A549 (cell line): ENCODE measurements around the gene ADGRG6. TPM values are rescaled to one million over a fixed set of nuclear protein-coding genes. Genes with fewer than 3 reads are reported as not detected.

ENCODE experiments used
- ATAC-seq, 2 experiments: fragments of 200-7000 bp in 1 of 2; fragments of >200 bp in 1 of 2; cut with Nextera tagmentation in 1 of 2; cut with Tn5 transposase in 1 of 2; 3 replicates each; pipeline versions ENCODE4 v1.8.0 to v1.9.1; 2018 to 2020; ENCODE audit warnings: mild to moderate bottlenecking in 1 of 2, moderate library complexity in 1 of 2
- CTCF ChIA-PET: fragments of 300-600 bp; sonication (Branson Sonifier 250); formaldehyde crosslinking; extraction: SDS; loops from one replicate; lab custom pipeline; 2021; ENCODE audit warnings: antibody characterized with exemption, inconsistent platforms; lab: Yijun Ruan, JAX
- POLR2A ChIA-PET: fragments of 350-600 bp; formaldehyde crosslinking; extraction: SDS; loops from one replicate; lab custom pipeline; 2021; ENCODE audit warnings: antibody characterized with exemption, inconsistent platforms; lab: Yijun Ruan, JAX
- DNase-seq, 2 experiments: peaks; one replicate each; pipeline versions ENCODE4 v3.0.0 to v3.0.0-alpha.2; 2011 to 2016; ENCODE audit warnings: low read depth in 1 of 2, low spot score in 1 of 2
- FAIRE-seq: peaks from 2 replicates; lab custom pipeline; 2011; peaks lifted over from hg19 to GRCh38; lab: Jason Lieb, UNC
- H3K27ac ChIP-seq, 2 experiments: fragments of >200 bp; sonication (Bioruptor Twin); formaldehyde crosslinking; 3 replicates each; pipeline ENCODE4 v1.5.1; 2016 to 2017
- H3K4me1 ChIP-seq: fragments of >200 bp; sonication (Bioruptor Twin); formaldehyde crosslinking; 3 replicates; pipeline ENCODE4 v1.6.1; 2016
- H3K4me2 ChIP-seq: fragments of >200 bp; sonication (Bioruptor Twin); formaldehyde crosslinking; 3 replicates; pipeline ENCODE4 v1.6.1; 2016
- H3K4me3 ChIP-seq: fragments of >200 bp; sonication (Bioruptor Twin); formaldehyde crosslinking; 3 replicates; pipeline ENCODE4 v1.5.1; 2016
- H3K9me3 ChIP-seq: fragments of >200 bp; sonication (Bioruptor Twin); formaldehyde crosslinking; 3 replicates; pipeline ENCODE4 v1.6.1; 2016
- ATOH8 ChIP-seq: fragments of 250-450 bp; sonication (Bioruptor Pico); IDR thresholded peaks from 2 replicates; pipeline ENCODE4 v1.5.0; 2020; ENCODE audit warnings: low read depth, mild to moderate bottlenecking, moderate library complexity
- BCL3 ChIP-seq: fragments of >200 bp; sonication (Bioruptor Twin); formaldehyde crosslinking; IDR thresholded peaks from 3 replicates; pipeline ENCODE4 v1.6.1; 2016
- CEBPB ChIP-seq, 2 experiments: fragments of >200 bp in 1 of 2; sonication (Bioruptor Twin) in 1 of 2; formaldehyde crosslinking in 1 of 2; IDR thresholded peaks; 2 replicates each; pipeline ENCODE4 v1.6.1; 2012 to 2016
- CTCF ChIP-seq: fragments of >200 bp; sonication (Bioruptor Twin); formaldehyde crosslinking; IDR thresholded peaks from 3 replicates; pipeline ENCODE4 v1.5.1; 2016
- EHF ChIP-seq: fragments of 250-450 bp; sonication (Bioruptor Pico); IDR thresholded peaks from 2 replicates; pipeline ENCODE4 v1.5.0; 2020; ENCODE audit warnings: mild to moderate bottlenecking
- EHMT2 ChIP-seq: fragments of 200-600 bp; sonication (generic); IDR thresholded peaks from 2 replicates; pipeline ENCODE4 v1.6.1; 2016; ENCODE audit warnings: antibody characterized with exemption, low read depth, mild to moderate bottlenecking, moderate library complexity
- EP300 ChIP-seq, 2 experiments: fragments of >200 bp; sonication (Bioruptor Twin); formaldehyde crosslinking; IDR thresholded peaks; 2 replicates in 1 of 2; 3 replicates in 1 of 2; pipeline ENCODE4 v1.6.1; 2016 to 2017
- FOSL2 ChIP-seq, 2 experiments: fragments of 450-650 bp in 1 of 2; fragments of >200 bp in 1 of 2; sonication (Bioruptor Twin) in 1 of 2; formaldehyde crosslinking; IDR thresholded peaks; 2 replicates each; pipeline versions ENCODE4 v1.5.0 to v1.6.1; 2016 to 2020; ENCODE audit warnings: mild to moderate bottlenecking in 1 of 2, moderate library complexity in 1 of 2
- FOXS1 ChIP-seq: fragments of 250-450 bp; sonication (Bioruptor Pico); IDR thresholded peaks from 2 replicates; pipeline ENCODE4 v1.5.0; 2020; ENCODE audit warnings: mild to moderate bottlenecking, moderate library complexity
- GATA3 ChIP-seq: IDR thresholded peaks from 2 replicates; pipeline ENCODE4 v1.6.1; 2012; ENCODE audit warnings: borderline replicate concordance
- HDAC2 ChIP-seq: fragments of 200-600 bp; sonication (generic); IDR thresholded peaks from 2 replicates; pipeline ENCODE4 v1.6.1; 2016
- HEYL ChIP-seq: fragments of 250-450 bp; sonication (Bioruptor Pico); IDR thresholded peaks from 2 replicates; pipeline ENCODE4 v1.8.0; 2021; ENCODE audit warnings: mild to moderate bottlenecking, moderate library complexity
- HOXA7 ChIP-seq: fragments of 250-450 bp; sonication (Bioruptor Pico); IDR thresholded peaks from 2 replicates; pipeline ENCODE4 v1.5.0; 2020; ENCODE audit warnings: mild to moderate bottlenecking, moderate library complexity
- HOXB13 ChIP-seq: fragments of 250-450 bp; sonication (Bioruptor Pico); IDR thresholded peaks from 2 replicates; pipeline ENCODE4 v1.5.0; 2020; ENCODE audit warnings: low read depth, mild to moderate bottlenecking, moderate library complexity
- HOXB5 ChIP-seq: fragments of 250-450 bp; sonication (Bioruptor Pico); IDR thresholded peaks from 2 replicates; pipeline ENCODE4 v1.5.0; 2020; ENCODE audit warnings: mild to moderate bottlenecking, moderate library complexity
- JUN ChIP-seq, 2 experiments: fragments of >200 bp; sonication (Bioruptor Twin); formaldehyde crosslinking; IDR thresholded peaks; 2 replicates in 1 of 2; 3 replicates in 1 of 2; pipeline ENCODE4 v1.6.1; 2016 to 2017
- JUNB ChIP-seq: fragments of >200 bp; sonication (Bioruptor Twin); formaldehyde crosslinking; IDR thresholded peaks from 2 replicates; pipeline ENCODE4 v1.6.1; 2016
- MAFK ChIP-seq: fragments of 450-650 bp; IDR thresholded peaks from 2 replicates; pipeline ENCODE4 v1.6.1; 2014; ENCODE audit not compliant: partially characterized antibody
- NFE2L2 ChIP-seq: fragments of 150-350 bp; conservative IDR thresholded peaks from 2 replicates; pipeline ENCODE4 v1.6.1; 2014; ENCODE audit warnings: low read length
- PBX3 ChIP-seq: IDR thresholded peaks from 2 replicates; pipeline ENCODE4 v1.6.1; 2012
- RARB ChIP-seq: fragments of 250-450 bp; sonication (Bioruptor Pico); IDR thresholded peaks from 2 replicates; pipeline ENCODE4 v1.8.0; 2021; ENCODE audit warnings: mild to moderate bottlenecking, moderate library complexity
- RCOR1 ChIP-seq: fragments of 150-350 bp; IDR thresholded peaks from 2 replicates; pipeline ENCODE4 v1.6.1; 2014; ENCODE audit warnings: antibody characterized with exemption, low read length, low read depth
- TFCP2L1 ChIP-seq: fragments of 250-450 bp; sonication (Bioruptor Pico); IDR thresholded peaks from 2 replicates; pipeline ENCODE4 v1.5.0; 2021; ENCODE audit warnings: mild to moderate bottlenecking
- ZFP36 ChIP-seq: fragments of 450-650 bp; IDR thresholded peaks from 2 replicates; pipeline ENCODE4 v1.6.1; 2014; ENCODE audit warnings: borderline replicate concordance; ENCODE audit not compliant: partially characterized antibody
- WGBS: methylation state at CpG from one replicate; pipeline ENCODE4 v1.1.6; 2017; ENCODE audit errors: missing lambda C conversion rate; 5-methylcytosine and 5-hydroxymethylcytosine counted together
- polyA plus RNA-seq, 4 experiments: library from polyadenylated mRNA; depleted of rRNA in 3 of 4; stranded (reverse); fragments of >200 nt; fragmentation: RNase III in 1 of 4; extraction: RNeasy Plus Mini Kit Qiagen cat#74134 plus additional on column Dnase treatment in 1 of 4; gene quantifications; 2 replicates in 3 of 4; 3 replicates in 1 of 4; pipeline ENCODE4 v1.2.3, GENCODE V29; 2011 to 2017
- TF ChIP-seq, protein P1 (sequence below): fragments of 150-350 bp; IDR thresholded peaks from 2 replicates; pipeline ENCODE4 v1.6.1; 2014; ENCODE audit warnings: low read depth, mild to moderate bottlenecking, low read length
- TF ChIP-seq, protein P2 (sequence below): IDR thresholded peaks from 2 replicates; pipeline ENCODE4 v1.6.1; 2012; ENCODE audit warnings: low read depth, borderline replicate concordance

Gene ADGRG6
- polyA plus RNA-seq, 2 of the 4 experiments (the other 2 are of a cell fraction) = 55.4 to 181 TPM

DNA sequence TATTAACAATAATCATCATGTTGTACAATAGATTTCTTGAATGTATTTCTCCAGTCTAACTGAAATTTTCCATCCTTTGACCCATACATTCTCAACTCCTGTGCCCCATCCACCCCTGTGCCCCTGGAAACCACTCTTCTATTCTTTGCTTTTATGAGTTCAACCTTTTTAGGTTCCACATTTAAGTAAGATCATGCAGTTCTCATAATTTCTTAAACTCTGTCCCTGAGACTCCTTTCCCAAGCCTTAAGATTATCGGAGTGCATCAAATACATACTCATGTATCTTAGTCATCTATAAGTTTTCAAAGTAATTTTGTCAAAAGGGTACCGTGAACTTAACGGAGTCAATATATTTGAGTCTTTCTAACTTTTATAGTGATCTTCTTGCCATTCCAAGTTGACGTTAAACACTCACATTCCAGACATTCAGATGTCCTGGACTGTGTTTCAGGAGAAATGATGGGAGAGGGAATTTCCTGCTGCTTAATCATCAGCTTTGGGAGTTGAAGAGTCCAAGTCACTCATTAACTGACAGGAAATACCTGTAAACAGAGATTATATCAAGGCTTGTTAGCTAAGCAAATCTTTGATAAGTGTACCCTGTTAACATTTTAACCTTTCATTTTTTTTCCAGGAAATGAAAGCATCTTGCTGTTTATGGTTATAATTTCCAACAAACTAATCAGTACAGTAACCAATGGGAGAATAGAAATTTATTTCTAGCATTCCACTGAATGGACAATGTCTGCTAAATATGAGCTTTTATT, 73.3 kb downstream of the ADGRG6 start (continued):
- TF ChIP-seq RCOR1 = no peak
- TF ChIP-seq CEBPB (IDR thresholded peaks at IDR 0.05) = peak in 1 of 2 experiments; percentile 83; a peak in 2 of 4 replicates
- no peak for TF ChIP-seq HDAC2
- TF ChIP-seq EHF (CRISPR knock-in tag) = no peak
- peak; percentile 98 for TF ChIP-seq RARB (CRISPR knock-in tag)
- no peak for TF ChIP-seq ATOH8 (CRISPR knock-in tag)
- TF ChIP-seq, protein P1, sequence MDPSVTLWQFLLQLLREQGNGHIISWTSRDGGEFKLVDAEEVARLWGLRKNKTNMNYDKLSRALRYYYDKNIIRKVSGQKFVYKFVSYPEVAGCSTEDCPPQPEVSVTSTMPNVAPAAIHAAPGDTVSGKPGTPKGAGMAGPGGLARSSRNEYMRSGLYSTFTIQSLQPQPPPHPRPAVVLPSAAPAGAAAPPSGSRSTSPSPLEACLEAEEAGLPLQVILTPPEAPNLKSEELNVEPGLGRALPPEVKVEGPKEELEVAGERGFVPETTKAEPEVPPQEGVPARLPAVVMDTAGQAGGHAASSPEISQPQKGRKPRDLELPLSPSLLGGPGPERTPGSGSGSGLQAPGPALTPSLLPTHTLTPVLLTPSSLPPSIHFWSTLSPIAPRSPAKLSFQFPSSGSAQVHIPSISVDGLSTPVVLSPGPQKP = no peak
- TF ChIP-seq FOXS1 (CRISPR knock-in tag) = peak; percentile 19; the same call in 1 of the 2 replicates
- TF ChIP-seq, protein P2, sequence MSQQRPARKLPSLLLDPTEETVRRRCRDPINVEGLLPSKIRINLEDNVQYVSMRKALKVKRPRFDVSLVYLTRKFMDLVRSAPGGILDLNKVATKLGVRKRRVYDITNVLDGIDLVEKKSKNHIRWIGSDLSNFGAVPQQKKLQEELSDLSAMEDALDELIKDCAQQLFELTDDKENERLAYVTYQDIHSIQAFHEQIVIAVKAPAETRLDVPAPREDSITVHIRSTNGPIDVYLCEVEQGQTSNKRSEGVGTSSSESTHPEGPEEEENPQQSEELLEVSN = no peak
- TF ChIP-seq HOXB5 (CRISPR knock-in tag) = 0 out of 2 replicates have a peak, but pooled peaks have one; percentile 44
- 0 out of 2 replicates have a peak, but pooled peaks have one; percentile 20 for TF ChIP-seq HOXB13 (CRISPR knock-in tag)
- no peak for TF ChIP-seq HEYL (CRISPR knock-in tag)
- TF ChIP-seq NFE2L2 = no peak
- TF ChIP-seq JUN (IDR thresholded peaks at IDR 0.05) = peak; percentile 95 to 98
- TF ChIP-seq TFCP2L1 = no peak
- peak; percentile 87 for TF ChIP-seq PBX3
- TF ChIP-seq CTCF = no peak
- TF ChIP-seq BCL3 = peak; percentile 88; the same call in 2 of the 3 replicates
- TF ChIP-seq HOXA7 (CRISPR knock-in tag) = 0 out of 2 replicates have a peak, but pooled peaks have one; percentile 8
- TF ChIP-seq MAFK = peak; percentile 71
- TF ChIP-seq, all 56 proteins: peak for 18

DNA sequence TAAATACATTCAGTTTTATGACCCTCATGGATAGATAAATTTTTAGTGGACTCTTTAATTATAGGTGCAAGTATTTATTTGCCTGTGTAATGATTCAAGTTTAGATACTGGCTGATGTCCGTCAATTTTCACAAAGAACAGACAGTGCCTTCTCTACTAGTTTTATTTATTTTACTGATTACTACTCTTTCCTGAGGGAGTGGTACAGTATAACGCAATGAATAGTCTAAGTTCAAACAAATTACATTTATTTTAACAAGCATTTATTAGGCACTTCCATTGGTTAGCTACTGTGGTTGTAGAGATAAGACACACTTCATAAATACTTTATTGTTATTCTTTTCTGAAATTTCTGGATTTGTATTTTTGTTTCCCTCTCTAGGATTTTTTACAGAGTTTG, 74.3 kb downstream of the ADGRG6 start:
- CTCF ChIA-PET = interaction anchor here (3.6 to 3.8 kb wide), 2 partner anchors 12 to 75 kb away, joined by 11 to 12 read pairs; partner anchors contain the start of gene ADGRG6
- FAIRE-seq (no peak), ATAC-seq (no peak), DNase-seq (peak in 1 of 2 experiments; percentile 61)
- peak overlapping the region; percentile 74 to 94; a peak in 5 of 6 replicates for H3K27ac ChIP-seq
- peak; percentile 89 for TF ChIP-seq GATA3
- TF ChIP-seq CEBPB (IDR thresholded peaks at IDR 0.05) = peak; percentile 24 to 48; a peak in 2 of 4 replicates
- TF ChIP-seq JUNB = 0 out of 2 replicates have a peak, but pooled peaks have one; percentile 20
- TF ChIP-seq RARB (CRISPR knock-in tag) = no peak
- TF ChIP-seq FOSL2 (IDR thresholded peaks at IDR 0.05) = no peak
- TF ChIP-seq FOSL2 (CRISPR knock-in tag; IDR thresholded peaks at IDR 0.05) = peak; percentile 23; the same call in 1 of the 2 replicates
- no peak for TF ChIP-seq HDAC2
- TF ChIP-seq PBX3 = no peak
- no peak for TF ChIP-seq RCOR1
- TF ChIP-seq ZFP36 = peak; percentile 18
- TF ChIP-seq EP300 (IDR thresholded peaks at IDR 0.05) = peak in 1 of 2 experiments; percentile 49; a peak in 1 of 5 replicates
- TF ChIP-seq EHMT2 = no peak
- POLR2A ChIA-PET = interaction anchor here (1.4 to 5.0 kb wide), 3 partner anchors 15 to 229 kb away, joined by 4 to 35 read pairs (median 5); partner anchors contain the start of genes ADGRG6 and NMBR
- peak overlapping the region; percentile 92 for H3K4me2 ChIP-seq
- 1% methylated on average over 2 of the region's 2 CpGs for WGBS
- no peaks in the 10 kb centered on the region for H3K9me3 ChIP-seq
- peak overlapping the region; percentile 25; the same call in 2 of the 3 replicates for H3K4me3 ChIP-seq
- H3K4me1 ChIP-seq = peaks cover 84% of the 10 kb centered on the region
